Nasal cavity respiratory epithelium epithelial cell of viscerocranial mucosa (primary cell): ENCODE results near the gene NUP50. TPM values are rescaled to one million over a fixed set of nuclear protein-coding genes. Genes with fewer than 3 reads are reported as not detected.

Experiments
- total RNA-seq: library from RNA; depleted of rRNA; stranded (reverse); fragments of >200 nt; gene quantifications from 2 replicates; pipeline ENCODE4 v1.2.3, GENCODE V29; 2014

The NUP50 gene
- 62.3 and 64.6 TPM in 2 replicates for total RNA-seq

GRCh38 chr22:45163451-45164269 is at the start of gene NUP50:
TSS of gene NUP50 (plus strand) at chr22:45163925. CDS start at chr22:45168178, 4,253 bp downstream.

Other genes with a start within 250 kb of the NUP50 start
- gene PHF21B, start 153.9 kb upstream of the NUP50 start, total RNA-seq = 0.07 TPM in 1 of 2 replicates, not detected in the other
- gene KIAA0930, start 77.0 kb downstream of the NUP50 start, total RNA-seq = 49.9 and 171 TPM in 2 replicates
- not detected in 2 replicates for gene UPK3A, start 121.0 kb downstream of the NUP50 start, total RNA-seq
- 12.3 and 22.0 TPM in 2 replicates for gene FAM118A, start 146.0 kb downstream of the NUP50 start, total RNA-seq
- gene SMC1B, start 249.7 kb downstream of the NUP50 start, total RNA-seq = not detected in 2 replicates
- gene RIBC2, start 249.8 kb downstream of the NUP50 start, total RNA-seq = not detected in 2 replicates